Mesothelial cell of epicardium (in vitro differentiated cells): ENCODE data around the gene NEU4. TPM values are rescaled to one million over a fixed set of nuclear protein-coding genes. Genes with fewer than 3 reads are reported as not detected.

Experiments used
- DNase-seq, 2 experiments: peaks; one replicate each; pipeline ENCODE4 v3.0.0; 2021; ENCODE audit warnings: low spot score in 2 of 2; ENCODE audit not compliant: unreplicated experiment in 2 of 2
- H3K27ac Mint-ChIP-seq: 2 replicates; pipeline ENCODE4 v1.8.0; 2021; ENCODE audit warnings: mixed read lengths
- H3K27me3 Mint-ChIP-seq: 2 replicates; pipeline ENCODE4 v1.8.0; 2021; ENCODE audit warnings: low read depth, mixed read lengths
- H3K36me3 Mint-ChIP-seq: 2 replicates; pipeline ENCODE4 v1.8.0; 2021; ENCODE audit warnings: mixed read lengths
- H3K4me1 Mint-ChIP-seq: 2 replicates; pipeline ENCODE4 v1.8.0; 2021; ENCODE audit warnings: mixed read lengths
- H3K4me3 Mint-ChIP-seq: 2 replicates; pipeline ENCODE4 v1.8.0; 2021; ENCODE audit warnings: mild to moderate bottlenecking, moderate library complexity, mixed read lengths
- H3K9me3 Mint-ChIP-seq: 2 replicates; pipeline ENCODE4 v1.8.0; 2021; ENCODE audit warnings: mixed read lengths
- total RNA-seq: library from RNA; stranded (reverse); gene quantifications from 3 replicates; pipeline ENCODE4 v1.2.1, GENCODE V29; 2021
- TF ChIP-seq, protein P1 (sequence below): fragments of 200-600 bp; sonication (generic); IDR thresholded peaks from one replicate; pipeline ENCODE4 v1.5.0; 2021; ENCODE audit warnings: antibody characterized with exemption; ENCODE audit not compliant: unreplicated experiment

The NEU4 gene
- total RNA-seq, 1 donor from 2014 or later, result 0.87 TPM

DNA sequence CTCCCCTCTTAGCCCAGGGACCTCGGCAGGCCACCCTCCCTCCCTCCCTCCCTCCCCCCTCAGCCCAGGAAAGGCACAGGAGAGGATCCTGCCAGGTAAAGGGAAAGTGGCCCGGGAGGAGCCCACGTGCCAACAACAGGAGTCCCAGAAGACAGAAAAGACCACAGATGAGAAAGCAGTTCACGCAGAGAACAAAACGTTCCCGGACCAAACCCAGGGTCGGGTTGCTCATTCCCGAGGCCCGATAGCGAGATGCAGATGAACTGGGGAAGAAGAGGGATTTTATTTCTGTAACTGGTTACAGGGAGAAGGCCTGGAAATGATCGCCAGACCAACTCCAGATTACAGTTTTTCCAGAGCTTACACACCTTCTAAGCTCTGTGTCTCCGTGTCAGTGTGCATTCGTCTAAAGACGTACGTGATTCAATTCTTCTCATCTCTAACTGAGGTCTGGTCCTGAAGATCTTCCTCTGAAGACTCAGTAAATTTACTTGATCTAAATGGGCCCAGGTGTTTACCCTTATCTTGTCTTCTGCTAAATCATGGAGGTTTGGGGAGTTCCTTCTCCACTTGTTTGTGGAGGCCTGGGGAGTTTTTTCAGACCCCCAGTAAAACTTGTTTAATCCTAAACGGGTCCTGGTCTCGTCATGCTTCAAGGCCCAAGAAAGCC, 807 bp upstream of the NEU4 start:
- Mint-ChIP-seq H3K4me3 (no peak overlapping the region), H3K36me3 (no peaks in the 10 kb centered on the region), H3K4me1 (peaks cover 13% of the 10 kb centered on the region), H3K27me3 (no peaks in the 10 kb centered on the region), H3K27ac (peak overlapping the region; percentile 68), H3K9me3 (no peaks in the 10 kb centered on the region)
- TF ChIP-seq, protein P1, sequence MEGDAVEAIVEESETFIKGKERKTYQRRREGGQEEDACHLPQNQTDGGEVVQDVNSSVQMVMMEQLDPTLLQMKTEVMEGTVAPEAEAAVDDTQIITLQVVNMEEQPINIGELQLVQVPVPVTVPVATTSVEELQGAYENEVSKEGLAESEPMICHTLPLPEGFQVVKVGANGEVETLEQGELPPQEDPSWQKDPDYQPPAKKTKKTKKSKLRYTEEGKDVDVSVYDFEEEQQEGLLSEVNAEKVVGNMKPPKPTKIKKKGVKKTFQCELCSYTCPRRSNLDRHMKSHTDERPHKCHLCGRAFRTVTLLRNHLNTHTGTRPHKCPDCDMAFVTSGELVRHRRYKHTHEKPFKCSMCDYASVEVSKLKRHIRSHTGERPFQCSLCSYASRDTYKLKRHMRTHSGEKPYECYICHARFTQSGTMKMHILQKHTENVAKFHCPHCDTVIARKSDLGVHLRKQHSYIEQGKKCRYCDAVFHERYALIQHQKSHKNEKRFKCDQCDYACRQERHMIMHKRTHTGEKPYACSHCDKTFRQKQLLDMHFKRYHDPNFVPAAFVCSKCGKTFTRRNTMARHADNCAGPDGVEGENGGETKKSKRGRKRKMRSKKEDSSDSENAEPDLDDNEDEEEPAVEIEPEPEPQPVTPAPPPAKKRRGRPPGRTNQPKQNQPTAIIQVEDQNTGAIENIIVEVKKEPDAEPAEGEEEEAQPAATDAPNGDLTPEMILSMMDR, result no peak
- DNase-seq, result no peak

- Mint-ChIP-seq H3K27ac (peak overlapping the region; percentile 68), H3K4me3 (no peak overlapping the region), H3K36me3 (no peaks in the 10 kb centered on the region)
Observed at GRCh38 chr2:241809383-241810306, 652 bp downstream of the NEU4 start.

GRCh38 chr2:241810307-241811200, 1.6 kb downstream of the NEU4 start:
- H3K4me3 Mint-ChIP-seq, result no peak overlapping the region
- no peak overlapping the region for H3K27ac Mint-ChIP-seq
- H3K4me1 Mint-ChIP-seq, result peaks cover 7% of the 10 kb centered on the region
- H3K9me3 Mint-ChIP-seq, result no peaks in the 10 kb centered on the region
- no peak for DNase-seq
- TF ChIP-seq, protein P1, result no peak
- H3K36me3 Mint-ChIP-seq, result no peaks in the 10 kb centered on the region
- H3K27me3 Mint-ChIP-seq, result peaks cover 3% of the 10 kb centered on the region

More at GRCh38 chr2:241809383-241810306, 652 bp downstream of the NEU4 start:
- no peaks in the 10 kb centered on the region for H3K27me3 Mint-ChIP-seq
- H3K4me1 Mint-ChIP-seq, result peaks cover 10% of the 10 kb centered on the region
- no peak for DNase-seq
- H3K9me3 Mint-ChIP-seq, result no peaks in the 10 kb centered on the region
- TF ChIP-seq, protein P1, result no peak

DNA sequence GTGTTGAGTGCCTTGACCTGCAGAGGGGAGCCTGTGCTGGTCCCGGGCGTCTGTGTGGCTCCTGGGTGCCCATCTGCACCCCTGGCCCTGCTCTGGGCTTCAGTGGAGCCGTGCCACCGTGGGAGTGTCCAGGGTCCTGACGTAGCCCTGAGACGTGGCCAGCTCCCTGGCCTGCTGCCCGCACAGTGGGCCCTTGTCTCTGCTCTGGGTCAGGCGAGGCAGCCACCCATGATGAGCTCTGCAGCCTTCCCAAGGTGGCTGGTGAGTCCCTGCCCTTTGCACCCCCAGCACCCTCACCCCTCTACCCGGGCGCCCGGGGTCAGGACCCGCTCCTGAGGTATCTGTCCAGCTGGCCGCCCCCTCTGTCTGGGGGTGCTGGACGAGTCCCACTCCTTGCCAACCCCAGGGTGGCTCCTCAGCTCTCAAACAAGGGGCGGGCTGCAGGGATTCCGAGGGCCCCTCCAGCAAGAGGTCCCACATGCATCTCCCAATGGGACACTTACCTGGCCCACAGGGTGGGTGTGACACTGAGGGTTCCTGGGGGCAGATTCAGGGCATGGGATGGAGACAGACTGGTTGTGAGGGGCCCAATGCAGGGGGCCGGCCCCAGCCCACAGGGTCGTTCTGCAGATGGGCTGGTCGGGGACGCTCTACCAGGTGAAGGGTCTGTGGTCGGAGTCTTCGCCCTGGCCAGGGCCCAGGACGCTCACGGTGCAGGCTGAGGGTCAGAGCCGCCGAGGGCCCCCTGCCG, 2.4 kb downstream of the NEU4 start:
- Mint-ChIP-seq H3K27ac (no peak overlapping the region), H3K36me3 (no peaks in the 10 kb centered on the region), H3K4me1 (peaks cover 7% of the 10 kb centered on the region), H3K27me3 (peaks cover 3% of the 10 kb centered on the region), H3K9me3 (no peaks in the 10 kb centered on the region), H3K4me3 (no peak overlapping the region)
- no peak for DNase-seq
- TF ChIP-seq, protein P1, result no peak
